B cell (primary cell): ENCODE measurements around the gene EFNB2.

Experiments
- EZH2 ChIP-seq: IDR thresholded peaks from 2 replicates; pipeline ENCODE4 v1.6.1; 2012; ENCODE audit warnings: borderline replicate concordance, low read depth, mild to moderate bottlenecking, moderate library complexity, low read length; ENCODE audit not compliant: insufficient read depth, poor library complexity, severe bottlenecking
- TF ChIP-seq, protein P1 (sequence below): fragments of 200-600 bp; IDR thresholded peaks from one replicate; pipeline ENCODE4 v1.8.0; 2022; ENCODE audit warnings: antibody characterized with exemption, mild to moderate bottlenecking

GRCh38 chr13:106498158-106498557 lies 37.3 kb downstream of the EFNB2 start:
- TF ChIP-seq, protein P1, sequence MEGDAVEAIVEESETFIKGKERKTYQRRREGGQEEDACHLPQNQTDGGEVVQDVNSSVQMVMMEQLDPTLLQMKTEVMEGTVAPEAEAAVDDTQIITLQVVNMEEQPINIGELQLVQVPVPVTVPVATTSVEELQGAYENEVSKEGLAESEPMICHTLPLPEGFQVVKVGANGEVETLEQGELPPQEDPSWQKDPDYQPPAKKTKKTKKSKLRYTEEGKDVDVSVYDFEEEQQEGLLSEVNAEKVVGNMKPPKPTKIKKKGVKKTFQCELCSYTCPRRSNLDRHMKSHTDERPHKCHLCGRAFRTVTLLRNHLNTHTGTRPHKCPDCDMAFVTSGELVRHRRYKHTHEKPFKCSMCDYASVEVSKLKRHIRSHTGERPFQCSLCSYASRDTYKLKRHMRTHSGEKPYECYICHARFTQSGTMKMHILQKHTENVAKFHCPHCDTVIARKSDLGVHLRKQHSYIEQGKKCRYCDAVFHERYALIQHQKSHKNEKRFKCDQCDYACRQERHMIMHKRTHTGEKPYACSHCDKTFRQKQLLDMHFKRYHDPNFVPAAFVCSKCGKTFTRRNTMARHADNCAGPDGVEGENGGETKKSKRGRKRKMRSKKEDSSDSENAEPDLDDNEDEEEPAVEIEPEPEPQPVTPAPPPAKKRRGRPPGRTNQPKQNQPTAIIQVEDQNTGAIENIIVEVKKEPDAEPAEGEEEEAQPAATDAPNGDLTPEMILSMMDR: no peak
- no peak for TF ChIP-seq EZH2
